ENCODE data around the gene HOXB2.
"Not testable (repeated sequence)": the region's sequence is repeated elsewhere in the genome, so short reads cannot be mapped to it uniquely, and the experiment has no call there.

HOXB2 gene

DNA sequence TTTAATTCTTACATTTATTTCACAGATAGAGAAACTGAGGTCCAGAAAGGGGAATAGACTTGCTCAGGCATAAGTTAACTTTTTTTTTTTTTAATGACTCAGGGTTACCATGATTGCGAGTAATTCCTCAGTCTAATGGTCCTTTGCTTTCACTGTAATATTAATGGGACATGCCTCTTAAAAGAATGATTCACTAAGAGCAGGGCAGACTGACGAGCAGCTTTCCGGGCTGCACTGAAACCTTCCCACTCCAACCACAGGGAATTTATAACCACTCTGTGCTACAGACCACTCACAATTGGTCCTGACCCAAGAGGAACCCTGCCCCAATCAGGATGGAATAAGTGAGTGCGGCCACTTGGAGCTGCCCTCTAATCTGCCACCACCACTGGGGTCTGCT, 5.7 kb downstream of the HOXB2 start:
- DNase-seq: no peak

DNA sequence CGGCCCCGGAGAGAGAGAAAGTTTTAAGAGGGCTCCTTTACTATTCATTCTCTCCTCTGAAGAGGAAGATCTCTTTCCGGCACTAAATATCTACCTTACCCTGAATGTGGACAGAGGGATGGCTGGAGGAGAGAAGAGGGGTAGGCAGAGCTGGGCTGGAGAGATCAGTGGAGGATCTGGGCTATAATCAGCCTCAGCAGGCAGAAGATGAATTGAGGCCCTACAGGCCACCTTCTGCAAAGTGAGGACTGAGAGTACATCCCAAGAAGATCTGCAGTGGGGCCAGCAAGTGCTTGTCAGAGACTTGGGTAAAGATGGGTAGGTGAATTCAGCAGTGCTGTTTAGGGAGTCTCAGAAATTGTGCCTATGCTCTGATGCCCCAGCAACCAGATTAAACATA, 7.6 kb downstream of the HOXB2 start:
- DNase-seq: no peak

DNA sequence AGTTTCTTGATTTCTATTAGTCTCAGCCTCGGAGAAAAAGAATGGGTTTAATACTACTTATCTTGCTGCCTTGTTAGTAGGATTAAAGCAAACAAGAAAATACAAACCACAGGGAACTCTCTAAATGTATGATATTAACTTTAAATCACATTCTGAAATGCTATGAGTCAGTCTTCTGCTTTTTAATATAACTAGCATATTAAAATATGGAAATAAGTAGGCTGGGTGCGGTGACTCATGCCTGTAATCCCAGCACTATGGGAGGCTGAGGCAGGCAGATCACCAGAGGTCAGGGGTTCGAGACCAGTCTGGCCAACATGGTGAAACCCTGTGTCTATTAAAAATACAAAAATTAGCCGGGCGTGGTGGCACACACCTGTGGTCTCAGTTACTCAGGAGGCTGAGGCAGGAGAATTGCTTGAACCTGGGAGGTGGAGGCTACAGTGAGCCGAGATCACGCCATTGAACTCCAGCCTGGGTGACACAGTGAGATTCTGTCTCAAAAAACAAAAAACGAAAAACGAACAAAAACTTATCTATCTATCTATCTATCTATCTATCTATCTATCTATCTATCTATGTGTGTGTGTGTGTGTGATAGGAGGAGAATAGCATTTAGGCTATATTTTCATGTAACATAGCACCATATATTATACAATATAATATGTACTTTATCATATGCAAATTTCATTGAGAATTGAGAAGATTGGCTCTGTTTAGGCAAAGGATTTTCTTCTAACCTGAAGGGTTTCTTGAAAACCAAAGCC, 8.9 kb downstream of the HOXB2 start:
- not testable (repeated sequence) for DNase-seq

DNA sequence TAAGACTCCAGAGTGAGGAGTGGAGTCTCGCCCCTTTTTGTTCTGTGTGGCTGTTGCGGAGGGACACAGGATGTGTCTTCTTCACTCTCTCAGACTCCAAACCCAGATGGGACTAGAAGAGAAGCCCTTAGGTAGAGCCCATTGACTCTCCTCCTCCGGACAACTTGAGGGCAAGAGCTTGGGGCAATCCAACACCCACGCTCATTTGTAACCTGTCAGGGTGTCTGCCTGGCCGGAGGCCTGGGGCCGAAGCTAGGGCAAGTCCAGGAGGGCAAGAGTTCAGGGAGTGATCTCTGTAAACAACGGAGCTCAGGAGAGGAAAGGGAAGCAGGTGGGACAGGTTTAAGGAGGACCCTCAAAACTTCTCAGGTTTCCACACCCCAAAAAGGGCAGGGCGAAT, 12.6 kb downstream of the HOXB2 start:
- DNase-seq: no peak

DNA sequence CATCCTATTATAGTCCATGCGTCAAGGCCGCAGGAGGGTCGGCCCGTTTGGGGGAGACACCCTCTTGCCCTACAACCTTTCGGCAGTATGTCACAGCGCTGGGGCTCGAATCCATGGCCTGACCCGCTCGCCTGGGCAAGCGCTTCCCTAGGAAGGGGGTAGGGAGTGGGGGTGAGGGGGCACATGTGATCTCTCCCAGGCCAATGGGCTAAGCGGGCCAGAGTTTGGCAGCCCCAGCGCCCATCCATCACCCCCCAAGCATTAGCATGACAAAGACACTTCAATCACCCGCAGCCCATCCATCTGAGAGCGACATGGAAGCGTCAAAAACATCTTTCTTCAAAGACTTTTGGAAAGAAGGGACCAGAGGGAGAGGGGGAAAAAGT, 14.0 kb downstream of the HOXB2 start, which contains the start of gene HOXB1:
Gene HOXB1, minus strand, starts transcription at position 125 of the 386 bp plus-strand sequence. Its CDS starts 107 bp downstream, at position 18.
- DNase-seq: no peak

DNA sequence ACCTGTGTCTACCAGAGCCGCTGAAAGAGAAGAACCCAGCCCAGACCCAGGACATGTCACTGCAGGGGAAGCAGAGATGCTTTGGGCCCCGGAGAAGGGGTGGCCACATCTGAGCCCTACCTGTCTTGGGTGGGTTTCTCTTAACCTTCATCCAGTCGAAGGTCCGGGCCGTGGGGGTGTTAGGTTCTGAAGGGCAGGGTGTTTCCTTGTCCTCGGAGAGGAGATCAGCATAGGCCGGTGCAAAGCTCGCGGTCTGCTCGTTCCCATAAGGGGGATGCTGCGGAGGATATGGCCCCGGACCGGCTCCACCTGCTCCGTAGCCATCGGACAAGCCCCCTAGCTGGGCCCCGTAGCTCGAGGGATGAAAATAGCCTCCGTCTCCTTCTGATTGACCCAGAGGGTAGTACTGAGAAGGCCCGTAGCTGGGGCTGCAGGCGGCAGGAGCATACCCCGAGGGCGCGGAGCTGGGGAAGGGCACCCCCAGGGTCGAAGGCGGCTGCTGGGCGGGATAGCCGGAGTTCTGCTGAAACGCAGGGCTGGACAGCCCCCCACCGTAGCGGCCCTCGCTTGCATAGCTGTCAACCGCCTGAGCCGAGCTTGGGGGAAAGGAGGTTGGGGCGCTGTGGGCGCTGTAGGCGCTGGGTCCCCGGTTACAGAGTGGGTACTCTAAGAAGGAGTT, 14.6 kb downstream of the HOXB2 start:
- DNase-seq: no peak

DNA sequence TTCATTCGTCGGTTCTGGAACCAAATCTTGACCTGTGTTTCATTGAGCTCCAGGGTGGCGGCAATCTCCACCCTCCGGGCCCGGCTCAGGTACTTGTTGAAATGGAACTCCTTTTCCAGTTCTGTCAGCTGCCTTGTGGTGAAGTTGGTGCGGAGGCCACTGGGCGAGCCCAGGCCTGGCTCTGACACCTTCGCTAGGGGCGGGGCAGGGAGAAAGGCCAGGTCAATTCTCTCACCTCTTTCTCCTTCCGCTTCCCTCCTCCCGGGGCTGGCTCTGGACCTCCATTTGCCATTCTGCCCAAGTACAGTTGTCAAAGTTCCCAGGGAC, 15.3 kb downstream of the HOXB2 start:
- DNase-seq: no peak

DNA sequence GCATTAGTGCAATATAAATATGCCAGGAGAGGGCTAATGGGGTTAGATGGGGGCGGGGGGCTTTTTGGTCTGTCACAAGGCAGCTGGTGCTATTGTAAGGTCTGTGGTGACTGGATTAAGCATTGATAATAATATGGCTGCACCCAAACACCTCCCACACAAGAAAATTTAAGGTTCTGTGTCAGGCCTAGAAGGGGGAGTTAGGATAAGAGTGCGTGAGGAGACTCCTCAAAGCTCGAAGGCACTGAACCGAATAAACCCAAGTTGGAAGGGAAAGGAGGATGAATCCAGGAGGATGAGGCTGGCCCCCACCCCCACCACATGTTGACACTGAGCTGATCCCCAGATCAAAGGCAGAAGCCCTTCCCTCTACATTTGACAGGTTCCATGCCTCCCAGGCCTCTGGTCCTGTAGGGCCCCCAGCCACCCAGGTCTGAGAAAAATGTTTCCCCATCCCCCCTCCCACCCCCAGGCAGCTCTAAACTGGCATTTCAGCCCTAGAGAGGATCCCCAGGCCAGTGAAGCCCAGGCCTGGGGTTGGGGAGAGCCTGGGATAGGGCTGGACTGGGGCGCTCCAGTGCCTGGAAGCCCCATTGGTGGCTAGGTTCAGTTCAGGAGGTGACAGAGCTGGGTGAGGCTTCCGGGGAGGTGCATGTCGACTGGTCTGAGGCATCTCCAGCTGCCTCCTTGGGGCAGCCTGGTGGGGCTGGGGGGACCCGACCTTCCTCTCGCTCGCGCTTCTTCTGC, 15.8 kb downstream of the HOXB2 start:
- no peak for DNase-seq

DNA sequence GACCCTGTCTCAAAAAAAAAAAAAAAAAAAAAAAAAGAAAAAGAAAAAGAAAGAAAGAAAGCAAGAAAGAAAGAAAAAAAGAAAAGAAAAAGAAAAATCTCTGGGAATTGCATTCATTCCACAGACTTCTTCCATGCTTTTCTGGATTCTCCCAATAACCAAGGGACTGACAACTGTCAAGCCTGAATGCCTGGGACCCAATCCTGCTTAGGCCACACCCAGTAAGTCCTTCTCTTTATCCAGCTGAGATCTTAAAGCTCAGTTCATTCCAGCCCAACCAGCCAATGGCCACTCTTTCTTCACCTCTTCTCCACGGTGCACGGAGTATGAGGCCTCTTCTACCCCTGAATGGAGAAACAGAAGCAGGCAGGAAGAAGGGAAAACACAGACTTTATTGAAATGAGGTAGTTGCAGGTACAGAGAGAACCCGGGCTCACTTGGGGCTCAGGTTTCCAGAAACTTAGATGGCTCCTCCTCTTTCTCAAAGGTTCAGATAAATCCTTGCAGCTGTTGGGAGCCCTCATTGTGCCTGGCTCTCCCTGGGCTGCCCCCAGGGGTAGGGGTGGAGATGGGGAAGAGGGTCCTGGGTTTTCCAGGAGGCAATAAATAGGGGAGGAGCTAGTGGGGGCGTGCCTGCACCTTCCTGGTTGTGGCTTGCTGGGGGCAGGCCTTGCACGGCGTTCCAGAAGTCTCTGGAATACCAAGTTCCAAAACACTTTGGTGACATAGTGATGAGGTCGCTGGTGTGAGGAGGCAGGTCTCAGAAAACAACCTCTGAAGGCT, 16.6 kb downstream of the HOXB2 start:
- DNase-seq: no peak

DNA sequence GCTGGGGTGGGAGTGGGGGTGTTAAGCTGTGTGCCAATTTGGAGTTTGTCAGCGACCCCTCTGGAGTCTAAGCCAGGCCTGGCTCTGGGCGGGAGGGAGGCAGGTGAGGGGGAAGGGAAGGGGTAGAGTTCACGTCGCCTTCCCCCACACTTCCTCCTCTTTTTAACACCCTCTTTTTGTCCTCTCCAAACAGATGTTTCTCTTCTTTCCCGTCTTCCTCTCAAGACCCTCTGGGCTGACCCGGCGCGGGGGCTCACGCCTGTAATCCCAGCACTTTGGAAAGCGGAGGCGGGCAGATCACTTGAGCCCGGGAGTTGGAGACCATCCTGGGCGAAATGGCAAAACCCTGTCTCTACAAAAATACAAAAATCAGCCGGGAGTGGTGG, 17.4 kb downstream of the HOXB2 start:
- no peak for DNase-seq

DNA sequence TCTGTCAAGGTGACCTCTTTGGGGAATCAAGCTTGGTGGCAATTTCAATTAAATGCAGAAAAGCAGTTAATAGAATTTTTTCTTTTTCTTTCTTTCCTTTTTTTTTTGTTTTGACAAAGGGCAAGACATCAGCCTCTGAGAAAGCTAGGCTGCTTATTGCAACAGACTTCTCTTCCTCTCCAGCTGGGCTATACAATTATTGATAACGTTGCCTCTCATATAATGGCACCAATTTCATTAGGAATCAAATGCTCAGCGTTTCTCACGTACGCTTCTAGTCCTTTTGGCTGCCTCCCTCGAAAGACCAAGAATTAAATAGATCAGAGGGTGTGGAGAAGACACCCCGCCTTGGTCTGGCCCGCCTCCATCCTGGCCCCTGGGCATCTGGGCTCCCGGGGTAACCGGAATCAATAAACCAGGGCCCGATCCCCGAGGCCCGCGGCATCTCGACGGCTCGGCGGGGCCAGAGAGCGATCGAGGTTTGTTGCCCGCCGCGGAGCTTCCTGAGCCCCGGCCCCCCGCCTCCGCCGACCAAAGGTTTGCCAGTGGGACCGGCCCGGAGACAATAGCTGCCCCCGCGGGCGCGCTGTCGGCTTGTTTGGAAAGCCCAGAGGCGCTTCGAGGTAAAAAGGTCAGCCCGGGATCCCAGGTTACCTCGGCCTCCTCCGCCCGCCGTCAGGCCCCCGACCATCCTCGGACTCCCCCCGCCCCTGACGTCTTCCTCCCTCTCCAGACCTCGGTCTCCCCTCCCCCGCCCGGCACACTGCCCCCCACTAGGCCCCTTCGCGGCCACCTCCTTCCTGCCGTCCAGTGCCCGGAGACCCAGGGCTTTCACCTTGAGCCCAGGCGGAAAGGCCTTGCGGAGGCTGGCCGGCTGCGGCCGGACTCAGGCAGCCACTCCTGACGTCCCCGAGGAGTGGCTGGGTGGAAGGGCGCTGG, 18.0 kb downstream of the HOXB2 start:
- DNase-seq: no peak

DNA sequence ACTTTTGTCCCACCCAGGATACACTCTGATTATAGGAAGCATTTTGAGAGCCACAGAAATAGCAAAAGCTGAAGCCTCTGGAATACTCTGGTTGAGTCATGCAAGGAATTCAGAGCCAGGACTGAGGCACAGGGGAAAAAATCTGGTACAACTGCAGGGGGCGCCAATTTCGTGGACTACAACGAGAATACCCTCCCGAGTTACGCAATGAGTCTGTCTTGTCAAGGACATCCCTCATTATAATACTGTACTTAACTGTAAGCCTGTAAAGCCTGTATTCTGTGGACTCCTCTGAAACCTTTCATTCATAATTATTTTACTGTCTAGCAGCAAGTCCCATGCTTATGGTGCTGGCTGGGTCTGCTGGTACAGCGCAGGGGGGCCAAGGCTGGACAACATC, 21.9 kb downstream of the HOXB2 start:
- no peak for DNase-seq

DNA sequence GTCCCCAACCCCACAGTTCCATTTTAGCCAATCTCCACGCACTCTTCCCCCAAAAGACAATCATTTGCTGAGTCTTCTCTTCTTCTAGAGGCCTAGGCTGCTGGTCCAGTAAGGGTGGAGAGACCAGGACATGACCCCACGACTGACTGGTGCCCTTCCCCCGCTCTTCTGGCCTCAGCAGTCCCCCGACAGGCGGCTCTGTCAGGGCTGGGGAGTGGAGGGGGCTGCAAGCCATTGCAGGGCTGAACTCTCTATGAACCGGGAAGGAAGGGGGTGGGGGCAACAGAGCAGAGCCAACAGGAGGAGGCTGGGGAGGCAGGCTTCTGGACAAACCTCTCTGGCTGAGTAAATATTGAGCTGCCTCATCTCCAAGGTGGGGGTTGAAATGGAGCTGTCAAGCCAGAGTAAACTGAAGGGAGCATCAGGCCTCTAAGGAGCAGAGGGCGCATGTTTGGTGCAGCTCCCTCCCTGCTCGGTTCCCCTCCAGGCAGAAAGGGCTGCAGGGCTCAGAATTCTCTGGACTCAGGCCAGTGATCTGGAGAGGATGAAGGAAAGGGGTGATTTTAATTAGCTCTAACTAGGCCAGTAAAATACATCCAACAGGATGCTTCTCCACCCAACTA, 22.8 kb downstream of the HOXB2 start:
- DNase-seq: no peak

DNA sequence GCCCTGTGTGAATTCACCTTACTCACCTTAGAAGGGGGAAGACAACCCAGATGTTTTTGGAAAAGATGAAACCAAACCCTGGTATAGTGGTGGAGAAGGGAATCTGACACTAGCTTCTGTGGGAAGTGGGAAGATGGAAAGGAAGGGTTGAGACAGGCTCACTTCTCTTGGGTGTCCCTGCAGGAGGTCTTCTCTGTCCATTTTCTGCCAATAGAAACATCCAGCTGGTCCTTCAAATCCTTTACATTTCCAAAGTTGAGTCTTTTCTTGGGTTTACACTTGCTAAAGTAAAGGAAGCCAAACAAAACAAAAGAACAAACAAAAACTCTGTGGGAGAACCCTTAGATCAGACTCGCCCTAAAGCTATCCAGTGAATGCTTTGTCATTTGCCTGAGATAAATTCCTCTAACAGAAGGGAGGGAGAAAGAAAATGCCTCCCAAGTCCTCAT, 24.3 kb downstream of the HOXB2 start:
- no peak for DNase-seq

DNA sequence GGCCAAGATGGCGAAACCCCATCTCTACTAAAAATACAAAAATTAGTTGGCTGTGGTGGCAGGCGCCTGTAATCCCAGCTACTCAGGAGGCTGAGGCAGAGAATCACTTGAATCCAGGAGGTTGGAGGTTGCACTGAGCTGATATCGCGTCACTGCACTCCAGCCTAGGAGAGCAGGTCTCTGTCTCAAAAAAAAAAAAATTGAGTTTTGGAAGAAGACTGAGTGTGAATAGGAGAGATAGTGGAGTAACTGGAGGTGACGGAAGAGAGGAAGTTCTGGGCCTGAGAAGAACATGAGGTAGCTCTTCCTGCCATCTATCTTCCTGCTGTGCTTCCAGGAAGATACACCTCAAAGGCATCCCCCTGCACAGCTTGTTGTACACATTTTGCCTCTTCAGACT, 25.5 kb downstream of the HOXB2 start:
- no peak for DNase-seq

DNA sequence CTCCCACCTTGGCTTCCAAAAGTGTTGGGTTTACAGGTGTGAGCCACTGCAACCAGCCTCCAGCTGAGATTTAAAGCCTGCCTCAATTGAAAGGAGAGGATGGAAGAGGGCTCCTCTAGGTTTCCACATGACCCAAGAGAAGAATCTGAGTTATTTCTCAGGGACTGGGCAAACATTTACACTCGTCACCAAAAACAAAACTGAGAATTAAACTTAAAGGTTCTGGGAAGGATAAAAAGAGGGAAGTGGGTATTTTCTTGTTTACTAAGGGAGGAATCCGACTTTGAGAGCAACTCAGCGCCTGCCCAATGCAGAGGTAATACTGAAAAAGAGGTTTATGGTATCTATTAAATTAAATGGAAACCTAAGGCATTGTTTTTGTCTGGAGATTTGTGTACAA, 27.4 kb downstream of the HOXB2 start:
- DNase-seq: no peak

DNA sequence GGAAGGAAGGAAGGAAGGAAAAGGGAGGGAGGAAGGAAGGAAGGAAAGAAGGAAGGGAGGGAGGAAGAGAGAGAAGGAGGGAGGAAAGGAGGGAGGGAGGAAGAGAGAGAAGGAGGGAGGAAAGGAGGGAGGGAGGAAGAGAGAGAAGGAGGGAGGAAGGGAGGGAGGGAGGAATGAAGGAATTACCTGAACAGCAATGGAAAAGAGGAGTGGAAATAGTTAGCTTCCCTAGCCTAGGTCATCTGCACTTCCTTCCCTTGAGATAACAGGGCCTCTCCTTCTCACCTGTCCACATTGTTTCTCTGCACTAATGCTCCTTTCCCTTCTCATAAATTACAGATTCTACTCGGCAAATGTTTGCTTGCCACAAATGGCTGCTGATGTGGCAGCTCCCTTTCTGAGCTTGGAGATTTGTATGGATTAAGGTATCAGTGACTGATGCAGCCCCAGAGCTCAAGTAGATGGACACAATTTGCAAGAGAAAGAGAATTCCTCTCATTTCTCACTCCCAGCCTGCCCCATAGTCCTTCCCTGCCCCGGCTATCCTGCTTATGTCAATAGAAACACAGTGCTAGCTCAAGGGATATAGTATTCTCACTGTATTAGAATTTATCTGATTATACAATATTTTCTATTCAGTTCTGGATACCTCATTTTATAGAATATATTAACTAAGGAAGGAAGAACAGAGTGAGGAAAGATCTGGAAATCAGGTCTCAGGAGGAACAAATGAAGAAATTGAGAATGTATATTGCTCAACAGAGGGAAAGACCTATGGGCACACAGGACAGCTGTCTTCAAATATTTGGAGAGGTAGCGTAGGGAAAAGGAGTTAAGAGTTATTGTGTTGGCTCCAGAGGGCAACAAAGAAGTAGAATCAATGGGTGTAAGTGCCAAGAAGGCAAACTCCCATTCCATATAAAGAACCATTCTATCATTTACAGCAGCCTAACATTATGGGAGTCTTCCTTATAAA, 28.7 kb downstream of the HOXB2 start:
- DNase-seq: no peak

DNA sequence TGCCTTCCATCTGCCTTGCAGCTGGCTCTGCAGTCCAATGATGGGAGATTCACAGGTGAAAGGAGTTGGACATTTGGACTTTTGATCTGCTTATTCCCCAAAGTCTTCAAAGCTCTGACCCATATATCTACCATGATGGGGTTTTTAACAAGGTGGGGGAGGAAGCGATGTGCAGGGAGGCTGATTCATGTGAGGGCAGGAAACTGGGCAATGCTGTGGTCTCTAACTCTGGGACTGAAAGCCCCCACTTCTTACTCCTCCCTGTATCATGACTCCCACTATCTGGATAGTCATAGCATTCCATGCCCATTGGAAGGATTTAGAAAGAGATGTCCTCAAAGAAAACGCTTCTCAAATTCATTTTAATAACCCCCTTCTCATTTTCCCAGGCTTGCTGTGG, 30.4 kb downstream of the HOXB2 start:
- DNase-seq: no peak

DNA sequence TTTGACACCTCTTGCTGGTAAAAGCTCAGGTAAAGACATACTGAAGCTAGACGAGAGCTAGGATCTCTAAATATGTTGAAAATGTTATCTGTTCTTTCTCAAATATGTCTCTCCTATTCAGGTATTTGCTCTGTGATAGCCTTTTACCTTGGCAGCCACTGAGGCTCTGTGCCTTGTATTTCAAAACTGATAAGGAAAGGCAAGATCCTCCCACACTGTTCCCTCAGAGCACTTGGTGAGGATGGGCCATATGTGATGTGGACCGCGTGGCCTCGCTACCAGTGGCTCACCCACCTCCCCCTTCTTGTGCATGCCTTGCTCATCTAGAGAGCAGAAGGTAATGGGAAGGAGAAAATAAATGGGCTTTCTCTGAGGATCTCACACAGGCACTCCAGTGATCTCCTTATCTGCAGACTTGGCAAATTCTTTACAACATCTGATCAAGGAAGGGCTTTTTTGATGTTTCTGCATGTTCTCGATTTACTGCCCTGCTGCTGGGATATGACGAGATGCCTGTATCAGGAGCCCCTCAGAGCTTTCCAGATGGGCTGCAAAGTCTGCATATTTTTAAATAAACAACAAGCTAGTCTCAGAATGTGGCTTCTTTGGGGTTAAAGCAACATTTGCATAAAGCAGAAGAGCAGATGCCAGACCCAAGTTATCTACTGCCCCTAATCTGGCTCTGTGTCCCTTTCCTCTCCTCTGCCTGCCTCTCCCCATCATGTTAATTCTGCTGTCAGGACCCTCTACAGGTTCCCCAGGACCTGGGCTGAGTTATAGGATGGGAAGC, 31.0 kb downstream of the HOXB2 start:
- DNase-seq: no peak

All from NCI-H446 (cell line).